Measurements from ENCODE around the gene AP4B1.

- no peak for TF ChIP-seq CTCF (IDR thresholded peaks at IDR 0.05)
- no peak for TF ChIP-seq POLR2AphosphoS5 (IDR thresholded peaks at IDR 0.05)
Observed at GRCh38 chr1:113913887-113914664, 9.5 kb upstream of the AP4B1 start.
